Measurements from ENCODE around the gene UQCRQ.

Gene UQCRQ

GRCh38 chr5:132895719-132896305, 29.4 kb downstream of the UQCRQ start:
- H3K79me2 ChIP-seq (ENCODE audit: insufficient read depth, low read length): no peaks in the 10 kb centered on the region
- H3K27me3 ChIP-seq (ENCODE audit: insufficient read depth, low read length): no peaks in the 10 kb centered on the region
- H3K4me2 ChIP-seq (ENCODE audit: low read length): no peak overlapping the region
- no peak overlapping the region for H3K4me3 ChIP-seq (ENCODE audit: low read depth, low read length, poor library complexity, severe bottlenecking)
- H3K9me2 ChIP-seq (ENCODE audit: low read depth, low read length): no peaks in the 10 kb centered on the region
- TF ChIP-seq, protein P1, sequence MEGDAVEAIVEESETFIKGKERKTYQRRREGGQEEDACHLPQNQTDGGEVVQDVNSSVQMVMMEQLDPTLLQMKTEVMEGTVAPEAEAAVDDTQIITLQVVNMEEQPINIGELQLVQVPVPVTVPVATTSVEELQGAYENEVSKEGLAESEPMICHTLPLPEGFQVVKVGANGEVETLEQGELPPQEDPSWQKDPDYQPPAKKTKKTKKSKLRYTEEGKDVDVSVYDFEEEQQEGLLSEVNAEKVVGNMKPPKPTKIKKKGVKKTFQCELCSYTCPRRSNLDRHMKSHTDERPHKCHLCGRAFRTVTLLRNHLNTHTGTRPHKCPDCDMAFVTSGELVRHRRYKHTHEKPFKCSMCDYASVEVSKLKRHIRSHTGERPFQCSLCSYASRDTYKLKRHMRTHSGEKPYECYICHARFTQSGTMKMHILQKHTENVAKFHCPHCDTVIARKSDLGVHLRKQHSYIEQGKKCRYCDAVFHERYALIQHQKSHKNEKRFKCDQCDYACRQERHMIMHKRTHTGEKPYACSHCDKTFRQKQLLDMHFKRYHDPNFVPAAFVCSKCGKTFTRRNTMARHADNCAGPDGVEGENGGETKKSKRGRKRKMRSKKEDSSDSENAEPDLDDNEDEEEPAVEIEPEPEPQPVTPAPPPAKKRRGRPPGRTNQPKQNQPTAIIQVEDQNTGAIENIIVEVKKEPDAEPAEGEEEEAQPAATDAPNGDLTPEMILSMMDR (IDR thresholded peaks at IDR 0.05; ENCODE audit: low read length): no peak
- no peaks in the 10 kb centered on the region for H3K9me3 ChIP-seq (ENCODE audit: low read length)
- no peak overlapping the region for H3K9ac ChIP-seq (ENCODE audit: low read length)
- H4K20me1 ChIP-seq (ENCODE audit: insufficient read depth, low read length): no peaks in the 10 kb centered on the region
- no peaks in the 10 kb centered on the region for H3K4me1 ChIP-seq (ENCODE audit: insufficient read depth, low read length, severe bottlenecking)
- H3K27ac ChIP-seq (ENCODE audit: low read depth, low read length, poor library complexity, severe bottlenecking): no peak overlapping the region
- no peaks in the 10 kb centered on the region for H3F3A ChIP-seq (ENCODE audit: insufficient read depth, low read length)
- peaks cover 71% of the 10 kb centered on the region for H3K36me3 ChIP-seq (ENCODE audit: insufficient read depth, low read length)
- H2AFZ ChIP-seq (ENCODE audit: low read length): no peak overlapping the region

- TF ChIP-seq, protein P1 (IDR thresholded peaks at IDR 0.05; ENCODE audit: low read length): no peak
- TF ChIP-seq EZH2 (IDR thresholded peaks at IDR 0.05; ENCODE audit: borderline replicate concordance, low read length): no peak
- H3K36me3 ChIP-seq (ENCODE audit: insufficient read depth, low read length): peaks cover 70% of the 10 kb centered on the region
These were observed 30.2 kb downstream of the UQCRQ start for GRCh38 chr5:132896685-132897084.

DNA sequence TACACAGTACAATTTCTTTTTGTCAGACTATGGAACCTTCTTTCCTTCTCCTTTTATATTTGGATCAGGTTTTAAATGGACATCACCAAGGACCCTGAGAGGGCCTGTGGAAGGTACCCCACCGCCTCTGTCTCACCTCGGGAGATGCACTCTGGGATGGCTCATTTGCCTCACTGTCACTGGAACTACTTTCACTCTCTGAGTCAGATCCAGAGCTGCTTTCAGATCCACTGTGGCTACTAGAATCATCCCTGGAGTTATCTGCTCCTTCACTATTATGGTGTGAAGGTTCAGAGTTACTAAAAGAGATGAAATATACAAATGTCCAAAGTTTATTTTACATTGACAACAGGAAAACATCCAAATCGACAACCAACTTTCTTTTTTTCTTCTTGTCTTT, 31.7 kb downstream of the UQCRQ start:
- peaks cover 65% of the 10 kb centered on the region for H3K36me3 ChIP-seq (ENCODE audit: insufficient read depth, low read length)
- H2AFZ ChIP-seq (ENCODE audit: low read length): no peak overlapping the region
- H3K9me2 ChIP-seq (ENCODE audit: low read depth, low read length): no peaks in the 10 kb centered on the region
- no peaks in the 10 kb centered on the region for H3F3A ChIP-seq (ENCODE audit: insufficient read depth, low read length)
- H3K27ac ChIP-seq (ENCODE audit: low read depth, low read length, poor library complexity, severe bottlenecking): no peak overlapping the region
- H4K20me1 ChIP-seq (ENCODE audit: insufficient read depth, low read length): no peaks in the 10 kb centered on the region
- TF ChIP-seq, protein P1 (IDR thresholded peaks at IDR 0.05; ENCODE audit: low read length): no peak
- no peak for TF ChIP-seq EZH2 (IDR thresholded peaks at IDR 0.05; ENCODE audit: borderline replicate concordance, low read length)
- H3K4me2 ChIP-seq (ENCODE audit: low read length): no peak overlapping the region
- H3K9me3 ChIP-seq (ENCODE audit: low read length): no peaks in the 10 kb centered on the region
- H3K79me2 ChIP-seq (ENCODE audit: insufficient read depth, low read length): no peaks in the 10 kb centered on the region
- no peaks in the 10 kb centered on the region for H3K27me3 ChIP-seq (ENCODE audit: insufficient read depth, low read length)
- peaks cover 9% of the 10 kb centered on the region for H3K4me1 ChIP-seq (ENCODE audit: insufficient read depth, low read length, severe bottlenecking)
- no peak overlapping the region for H3K9ac ChIP-seq (ENCODE audit: low read length)
- no peak overlapping the region for H3K4me3 ChIP-seq (ENCODE audit: low read depth, low read length, poor library complexity, severe bottlenecking)

More at GRCh38 chr5:132896685-132897084, 30.2 kb downstream of the UQCRQ start:
- H3K9me2 ChIP-seq (ENCODE audit: low read depth, low read length): no peaks in the 10 kb centered on the region
- no peak overlapping the region for H3K9ac ChIP-seq (ENCODE audit: low read length)
- H3K4me3 ChIP-seq (ENCODE audit: low read depth, low read length, poor library complexity, severe bottlenecking): no peak overlapping the region
- H2AFZ ChIP-seq (ENCODE audit: low read length): no peak overlapping the region
- H3K27ac ChIP-seq (ENCODE audit: low read depth, low read length, poor library complexity, severe bottlenecking): no peak overlapping the region
- no peak overlapping the region for H3K4me2 ChIP-seq (ENCODE audit: low read length)
- H3K79me2 ChIP-seq (ENCODE audit: insufficient read depth, low read length): no peaks in the 10 kb centered on the region
- no peaks in the 10 kb centered on the region for H3K27me3 ChIP-seq (ENCODE audit: insufficient read depth, low read length)
- H3K4me1 ChIP-seq (ENCODE audit: insufficient read depth, low read length, severe bottlenecking): peaks cover 6% of the 10 kb centered on the region
- no peaks in the 10 kb centered on the region for H4K20me1 ChIP-seq (ENCODE audit: insufficient read depth, low read length)
- H3K9me3 ChIP-seq (ENCODE audit: low read length): no peaks in the 10 kb centered on the region
- no peaks in the 10 kb centered on the region for H3F3A ChIP-seq (ENCODE audit: insufficient read depth, low read length)

Data from OCI-LY1 (cell line).